D721Med (cell line): ENCODE data around the gene PHYHIPL.
"Not testable (repeated sequence)": the region's sequence is repeated elsewhere in the genome, so short reads cannot be mapped to it uniquely, and the experiment has no call there.

ENCODE experiments used
- DNase-seq: peaks from one replicate; pipeline ENCODE4 v3.0.0; 2011; ENCODE audit warnings: low spot score; ENCODE audit not compliant: insufficient read length
- FAIRE-seq: peaks from 2 replicates; lab custom pipeline; 2011; peaks lifted over from hg19 to GRCh38; lab: Jason Lieb, UNC
- CTCF ChIP-seq: IDR thresholded peaks from 2 replicates; pipeline ENCODE4 v1.5.1; 2012; ENCODE audit warnings: mild to moderate bottlenecking, control low read depth; ENCODE audit not compliant: insufficient read depth; ENCODE audit errors: missing control alignments

Gene PHYHIPL

GRCh38 chr10:59222788-59223187 lies 46.3 kb downstream of the PHYHIPL start:
- TF ChIP-seq CTCF = no peak
- no peak for DNase-seq
- FAIRE-seq = no peak

- DNase-seq, FAIRE-seq: not testable (repeated sequence)
These were observed 47.2 kb downstream of the PHYHIPL start for GRCh38 chr10:59223597-59223996.

GRCh38 chr10:59225211-59225610 lies 48.8 kb downstream of the PHYHIPL start:
- FAIRE-seq (no peak), DNase-seq (no peak)
- no peak for TF ChIP-seq CTCF

GRCh38 chr10:59227136-59227673 lies 50.8 kb downstream of the PHYHIPL start:
- FAIRE-seq = no peak

GRCh38 chr10:59229441-59229840 lies 53.0 kb downstream of the PHYHIPL start:
- no peak for FAIRE-seq
- DNase-seq = no peak
- no peak for TF ChIP-seq CTCF

More at GRCh38 chr10:59227136-59227673, 50.8 kb downstream of the PHYHIPL start:
- DNase-seq = no peak
- no peak for TF ChIP-seq CTCF

- TF ChIP-seq CTCF = no peak
- no peak for DNase-seq
These were observed 57.8 kb downstream of the PHYHIPL start for GRCh38 chr10:59234194-59234593.

GRCh38 chr10:59234816-59235429 lies 58.5 kb downstream of the PHYHIPL start:
- peak; percentile 57 for TF ChIP-seq CTCF
- DNase-seq (no peak), FAIRE-seq (peak; percentile 72)

More at GRCh38 chr10:59234194-59234593, 57.8 kb downstream of the PHYHIPL start:
- FAIRE-seq = peak; percentile 16
